Stimulated activated CD4-positive, alpha-beta T cell treated with anti-CD3 and anti-CD28 coated beads, Interleukin-1b, Interleukin-23, amount 100 ng/mL, for 4 hours (primary cell): ENCODE measurements around the gene CPM.
"Not testable (repeated sequence)": the region's sequence is repeated elsewhere in the genome, so short reads cannot be mapped to it uniquely, and the experiment has no call there.

ENCODE experiments used
- DNase-seq, 2 donors: peaks; one replicate each; pipeline ENCODE4 v3.0.0-alpha.2; 2020; ENCODE audit warnings: low read depth in 2 of 2

Gene CPM

DNA sequence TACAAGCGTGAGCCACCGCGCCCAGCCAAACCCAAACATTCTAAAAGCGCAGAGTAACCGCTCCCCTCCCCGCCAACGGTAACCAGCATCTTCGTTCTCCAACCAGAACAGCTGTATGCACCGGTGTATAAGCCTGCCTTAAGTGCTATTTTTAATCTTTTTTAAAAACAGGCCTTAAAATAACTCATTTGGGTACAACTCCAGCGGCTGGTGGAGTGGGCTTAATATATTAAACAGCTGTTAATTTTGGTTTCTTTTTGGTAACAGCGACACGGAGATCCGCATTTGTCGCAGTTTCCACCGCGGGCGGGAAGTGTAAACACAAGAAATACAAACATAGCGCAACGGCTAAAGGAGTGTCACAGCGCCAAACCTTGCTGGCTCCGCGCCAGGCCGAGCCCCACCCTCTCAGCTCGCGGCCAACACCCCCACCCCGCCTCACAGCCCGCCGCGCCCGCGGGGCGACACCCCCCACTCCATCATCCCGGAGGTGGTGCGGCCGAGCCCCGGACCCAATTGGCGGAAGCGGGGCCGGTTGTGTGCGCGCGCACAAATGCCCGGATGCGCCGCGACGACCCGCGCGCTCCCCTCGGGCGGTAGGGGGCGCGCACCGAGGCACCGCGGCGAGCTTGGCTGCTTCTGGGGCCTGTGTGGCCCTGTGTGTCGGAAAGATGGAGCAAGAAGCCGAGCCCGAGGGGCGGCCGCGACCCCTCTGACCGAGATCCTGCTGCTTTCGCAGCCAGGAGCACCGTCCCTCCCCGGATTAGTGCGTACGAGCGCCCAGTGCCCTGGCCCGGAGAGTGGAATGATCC, 125.2 kb downstream of the CPM start, which contains the start of gene MDM2:
Gene MDM2 (plus strand): TSS at position 602 of the 812 bp plus-strand sequence. CDS start 301 bp downstream, outside the sequence.
- peak; percentile 89 to 90 for DNase-seq

DNA sequence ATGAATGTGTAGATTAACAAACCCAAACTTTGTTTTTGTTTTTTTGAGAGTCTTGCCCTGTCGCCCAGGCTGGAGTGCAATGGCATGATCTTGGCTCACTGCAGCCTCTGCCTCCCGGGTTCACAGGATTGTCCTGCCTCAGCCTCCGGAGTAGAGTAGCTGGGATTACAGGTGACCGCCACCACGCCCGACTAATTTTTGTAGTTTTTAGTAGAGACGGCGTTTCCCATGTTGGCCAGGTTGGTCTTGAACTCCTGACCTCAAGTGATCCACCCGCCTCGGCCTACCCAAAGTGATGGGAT, 125.7 kb downstream of the CPM start:
- not testable (repeated sequence) for DNase-seq

DNA sequence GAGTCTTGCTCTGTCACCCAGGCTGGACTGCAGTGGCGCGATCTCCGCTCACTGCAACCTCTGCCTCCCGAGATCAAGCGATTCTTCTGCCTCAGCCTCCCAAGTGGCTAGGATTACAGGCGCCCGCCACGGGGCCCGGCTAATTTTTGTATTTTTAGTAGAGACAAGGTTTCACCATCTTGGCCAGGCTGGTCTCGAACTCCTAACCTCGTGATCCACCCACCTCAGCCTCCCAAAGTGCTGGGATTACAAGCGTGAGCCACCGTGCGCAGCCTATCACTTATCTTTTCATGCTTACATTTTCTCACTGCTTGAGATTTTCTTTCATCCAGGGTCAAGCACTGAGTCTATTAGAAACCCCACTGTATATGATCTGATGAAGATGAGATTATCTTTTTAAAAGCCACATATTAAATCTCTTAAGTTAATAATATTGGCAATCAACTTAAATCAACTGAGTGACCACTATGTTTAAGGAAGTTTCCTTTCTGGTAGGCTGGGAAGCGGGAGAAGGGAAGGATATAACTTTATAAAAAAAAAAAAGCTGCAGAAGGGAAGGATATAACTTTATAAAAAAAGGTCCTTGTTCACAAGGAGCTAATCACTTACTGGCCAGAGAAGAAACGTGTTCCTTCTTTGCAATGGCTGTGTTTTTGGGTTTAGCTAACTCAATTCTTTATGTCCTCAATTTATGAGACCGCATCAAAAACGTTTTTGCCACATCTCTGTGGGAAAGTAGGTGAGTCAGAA, 126.3 kb downstream of the CPM start:
- no peak for DNase-seq

DNA sequence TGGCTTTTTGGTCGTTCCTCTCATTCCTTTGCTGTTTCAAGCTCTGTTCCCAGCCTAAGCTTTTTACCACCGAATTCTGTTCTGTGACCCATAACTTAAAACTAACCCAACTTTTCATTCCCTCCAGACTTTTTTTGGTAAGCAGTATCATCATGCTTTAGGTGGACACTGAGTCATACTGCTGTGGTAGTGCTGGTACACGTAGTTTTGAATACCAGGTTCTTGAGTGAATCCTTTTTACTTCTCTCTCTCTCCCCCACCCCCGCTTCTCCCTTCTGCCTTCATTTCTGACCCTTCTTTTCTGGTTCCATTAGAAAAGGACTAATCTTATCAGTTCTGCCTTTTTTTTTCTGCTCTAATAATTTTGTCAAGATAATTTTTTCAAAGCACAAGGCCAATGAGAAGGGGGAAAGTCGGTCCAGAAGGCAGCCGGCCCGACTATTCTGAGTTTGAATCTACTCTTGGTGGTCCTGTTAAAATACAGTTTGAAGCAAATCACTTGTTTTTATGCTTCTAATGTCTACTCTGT, 127.3 kb downstream of the CPM start:
- no peak for DNase-seq

DNA sequence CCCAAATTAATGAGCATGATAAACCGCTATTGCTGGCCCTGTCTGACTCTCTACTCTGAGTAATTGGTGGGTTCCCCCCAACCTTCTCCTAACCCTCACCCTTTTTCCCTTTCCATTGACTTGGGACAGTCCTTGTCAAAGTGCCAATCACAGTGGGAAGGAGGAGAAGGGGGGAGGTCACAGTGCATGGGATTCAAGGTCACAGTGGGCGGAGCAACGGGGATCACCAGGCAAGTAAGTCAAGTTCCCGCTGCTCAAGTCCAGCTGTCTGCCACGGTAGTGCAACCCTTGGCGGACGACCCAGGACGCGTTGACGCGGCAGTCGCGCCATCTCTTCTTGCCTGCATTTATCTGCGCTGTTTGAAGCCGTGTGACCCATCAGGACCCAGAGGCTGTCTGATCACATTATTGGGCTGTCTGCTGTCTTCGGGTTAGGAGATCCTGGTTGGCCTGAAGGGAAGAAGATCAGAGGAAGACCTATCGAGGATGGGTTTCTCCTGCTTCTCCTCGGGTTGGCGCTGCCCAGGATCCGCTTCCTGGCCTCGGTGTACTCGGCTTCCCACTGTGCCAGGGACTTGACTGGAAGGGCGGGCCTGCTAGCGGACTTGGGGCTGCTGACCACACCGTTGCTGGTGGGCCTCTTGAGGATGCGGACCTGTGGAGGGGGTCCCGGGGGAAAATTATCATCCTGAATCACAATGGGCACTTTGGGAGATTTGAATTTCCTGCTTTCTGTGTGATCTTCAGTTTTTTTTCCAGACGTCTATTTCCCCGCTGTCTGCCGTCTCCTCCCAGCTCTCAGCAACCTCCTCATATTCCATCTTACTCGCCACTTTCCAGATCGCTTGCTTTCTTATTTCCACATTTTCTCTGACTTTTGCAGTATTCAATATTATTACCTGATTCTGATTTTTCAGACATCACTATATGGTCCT, 128.0 kb downstream of the CPM start:
- no peak for DNase-seq

DNA sequence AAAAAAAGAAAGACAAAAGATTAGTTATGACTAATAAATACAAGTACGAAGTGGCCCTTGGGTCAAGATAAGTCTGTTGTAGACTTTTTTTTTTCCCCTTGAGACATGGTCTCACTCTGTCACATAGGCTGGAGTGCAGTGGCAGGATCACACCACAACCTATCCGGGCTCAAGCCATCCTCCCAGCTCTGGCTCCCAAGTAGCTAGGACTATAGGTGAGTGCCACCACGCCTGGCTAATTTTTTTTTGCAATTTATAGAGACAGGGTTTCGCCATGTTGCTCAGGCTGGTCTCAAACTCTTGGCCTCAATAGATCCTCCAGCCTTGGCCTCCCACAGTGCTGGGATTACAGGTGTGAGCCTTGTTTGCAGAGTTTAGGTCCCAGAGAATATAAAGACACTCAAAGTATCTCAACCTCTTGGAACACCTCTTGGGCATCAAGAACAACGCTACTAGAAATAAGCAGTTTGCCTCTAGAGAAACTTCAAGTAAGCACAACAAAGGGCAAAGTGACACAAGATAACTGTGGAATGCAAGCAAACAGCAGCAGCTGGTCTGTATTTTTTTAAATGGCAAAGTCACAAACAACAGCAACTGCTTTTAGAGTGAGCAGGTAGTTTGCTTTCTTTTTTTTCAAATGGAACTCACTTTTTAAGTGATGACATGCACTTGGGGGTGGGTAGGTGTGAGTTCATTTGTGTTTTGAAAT, 128.9 kb downstream of the CPM start:
- no peak for DNase-seq

DNA sequence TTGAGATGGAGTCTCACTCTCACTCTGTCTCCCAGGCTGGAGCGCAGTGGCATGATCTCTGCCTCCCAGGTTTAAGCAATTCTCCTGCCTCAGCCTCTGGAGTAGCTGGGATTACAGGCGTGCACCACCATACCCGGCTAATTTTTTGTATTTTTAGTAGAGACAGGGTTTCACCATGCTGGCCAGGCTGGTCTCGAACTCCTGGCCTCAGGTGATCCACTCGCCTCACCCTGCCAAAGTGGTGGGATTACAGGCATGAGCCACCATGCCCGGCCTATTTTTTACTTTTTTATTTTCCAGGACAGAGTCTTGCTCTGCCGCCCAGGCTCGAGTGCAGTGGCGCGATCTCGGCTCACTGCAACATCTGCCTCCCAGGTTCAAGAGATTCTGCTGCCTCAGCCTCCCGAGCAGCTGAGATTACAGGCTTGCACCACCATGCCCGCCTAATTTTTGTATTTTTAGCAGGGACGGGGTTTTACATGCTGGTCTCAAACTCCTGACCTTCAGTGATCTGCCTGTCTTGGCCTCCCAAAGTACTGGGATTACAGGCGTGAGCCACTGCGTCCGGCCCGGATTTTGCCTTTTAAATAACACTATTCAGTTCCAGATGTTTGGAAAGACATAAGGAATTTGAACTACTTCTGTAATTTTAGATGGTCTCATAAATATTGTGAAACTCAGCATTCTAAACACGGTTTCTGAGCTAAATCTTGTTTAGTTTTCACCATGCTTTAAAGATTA, 129.9 kb downstream of the CPM start:
- not testable (repeated sequence) for DNase-seq

DNA sequence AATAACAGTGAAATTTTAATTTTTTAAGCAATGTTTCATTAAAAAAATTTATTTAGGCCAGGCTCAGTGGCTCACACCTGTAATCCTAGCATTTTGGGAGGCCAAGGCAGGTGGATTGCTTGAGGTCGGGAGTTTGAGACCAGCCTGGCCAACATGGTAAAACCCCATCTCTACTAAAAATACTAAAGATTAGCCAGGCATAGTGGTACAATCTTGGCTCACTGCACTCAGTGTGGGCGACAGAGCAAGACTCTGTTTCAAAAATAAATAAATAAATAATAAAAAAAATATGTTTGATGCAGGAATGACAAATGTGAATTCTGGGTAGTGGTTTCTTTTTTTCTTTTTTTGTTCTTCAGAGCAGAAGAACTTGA, 130.6 kb downstream of the CPM start:
- not testable (repeated sequence) for DNase-seq
